ENCODE data around the gene CARD11.

DNA sequence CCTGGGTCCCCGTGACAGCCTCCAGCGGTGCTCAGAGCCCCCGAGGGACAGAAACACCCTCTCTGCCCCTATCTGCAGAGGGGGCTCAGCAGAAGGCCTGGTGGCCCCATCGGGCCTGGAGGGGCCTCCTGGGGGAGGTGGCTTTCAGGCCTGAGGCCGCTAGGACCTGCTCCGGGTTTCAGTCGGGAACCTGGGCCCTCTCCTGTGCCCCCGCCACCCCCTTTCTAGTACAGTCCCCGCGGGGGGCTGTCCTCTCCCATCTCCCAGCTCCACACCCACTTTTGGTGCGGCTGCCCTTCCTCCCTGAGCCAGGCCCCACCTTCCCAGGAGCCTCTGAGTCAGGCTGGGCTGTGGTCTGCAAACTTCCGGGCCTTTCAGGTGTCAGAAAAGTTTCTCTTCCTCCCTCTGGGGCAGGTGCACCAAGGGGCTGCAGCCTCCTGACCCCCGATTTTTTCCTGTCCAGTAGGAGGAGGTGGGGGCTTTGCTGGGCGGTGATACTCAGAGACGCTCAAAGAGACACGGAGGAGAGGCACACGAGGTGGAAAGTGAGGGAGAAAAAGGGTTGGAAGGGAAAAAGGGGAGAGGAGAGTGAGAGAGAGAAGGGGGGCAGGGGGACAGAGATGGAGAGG, 692 bp downstream of the CARD11 start:
- TF ChIP-seq POLR2AphosphoS5 (IDR thresholded peaks at IDR 0.05; ENCODE audit: low read depth) (no peak), GABPA (IDR thresholded peaks at IDR 0.05; ENCODE audit: low read depth) (no peak)
- TF ChIP-seq, protein P1, sequence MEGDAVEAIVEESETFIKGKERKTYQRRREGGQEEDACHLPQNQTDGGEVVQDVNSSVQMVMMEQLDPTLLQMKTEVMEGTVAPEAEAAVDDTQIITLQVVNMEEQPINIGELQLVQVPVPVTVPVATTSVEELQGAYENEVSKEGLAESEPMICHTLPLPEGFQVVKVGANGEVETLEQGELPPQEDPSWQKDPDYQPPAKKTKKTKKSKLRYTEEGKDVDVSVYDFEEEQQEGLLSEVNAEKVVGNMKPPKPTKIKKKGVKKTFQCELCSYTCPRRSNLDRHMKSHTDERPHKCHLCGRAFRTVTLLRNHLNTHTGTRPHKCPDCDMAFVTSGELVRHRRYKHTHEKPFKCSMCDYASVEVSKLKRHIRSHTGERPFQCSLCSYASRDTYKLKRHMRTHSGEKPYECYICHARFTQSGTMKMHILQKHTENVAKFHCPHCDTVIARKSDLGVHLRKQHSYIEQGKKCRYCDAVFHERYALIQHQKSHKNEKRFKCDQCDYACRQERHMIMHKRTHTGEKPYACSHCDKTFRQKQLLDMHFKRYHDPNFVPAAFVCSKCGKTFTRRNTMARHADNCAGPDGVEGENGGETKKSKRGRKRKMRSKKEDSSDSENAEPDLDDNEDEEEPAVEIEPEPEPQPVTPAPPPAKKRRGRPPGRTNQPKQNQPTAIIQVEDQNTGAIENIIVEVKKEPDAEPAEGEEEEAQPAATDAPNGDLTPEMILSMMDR (IDR thresholded peaks at IDR 0.05; ENCODE audit: insufficient read depth, low read length), result no peak
- TF ChIP-seq, protein P2, sequence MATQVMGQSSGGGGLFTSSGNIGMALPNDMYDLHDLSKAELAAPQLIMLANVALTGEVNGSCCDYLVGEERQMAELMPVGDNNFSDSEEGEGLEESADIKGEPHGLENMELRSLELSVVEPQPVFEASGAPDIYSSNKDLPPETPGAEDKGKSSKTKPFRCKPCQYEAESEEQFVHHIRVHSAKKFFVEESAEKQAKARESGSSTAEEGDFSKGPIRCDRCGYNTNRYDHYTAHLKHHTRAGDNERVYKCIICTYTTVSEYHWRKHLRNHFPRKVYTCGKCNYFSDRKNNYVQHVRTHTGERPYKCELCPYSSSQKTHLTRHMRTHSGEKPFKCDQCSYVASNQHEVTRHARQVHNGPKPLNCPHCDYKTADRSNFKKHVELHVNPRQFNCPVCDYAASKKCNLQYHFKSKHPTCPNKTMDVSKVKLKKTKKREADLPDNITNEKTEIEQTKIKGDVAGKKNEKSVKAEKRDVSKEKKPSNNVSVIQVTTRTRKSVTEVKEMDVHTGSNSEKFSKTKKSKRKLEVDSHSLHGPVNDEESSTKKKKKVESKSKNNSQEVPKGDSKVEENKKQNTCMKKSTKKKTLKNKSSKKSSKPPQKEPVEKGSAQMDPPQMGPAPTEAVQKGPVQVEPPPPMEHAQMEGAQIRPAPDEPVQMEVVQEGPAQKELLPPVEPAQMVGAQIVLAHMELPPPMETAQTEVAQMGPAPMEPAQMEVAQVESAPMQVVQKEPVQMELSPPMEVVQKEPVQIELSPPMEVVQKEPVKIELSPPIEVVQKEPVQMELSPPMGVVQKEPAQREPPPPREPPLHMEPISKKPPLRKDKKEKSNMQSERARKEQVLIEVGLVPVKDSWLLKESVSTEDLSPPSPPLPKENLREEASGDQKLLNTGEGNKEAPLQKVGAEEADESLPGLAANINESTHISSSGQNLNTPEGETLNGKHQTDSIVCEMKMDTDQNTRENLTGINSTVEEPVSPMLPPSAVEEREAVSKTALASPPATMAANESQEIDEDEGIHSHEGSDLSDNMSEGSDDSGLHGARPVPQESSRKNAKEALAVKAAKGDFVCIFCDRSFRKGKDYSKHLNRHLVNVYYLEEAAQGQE (IDR thresholded peaks at IDR 0.05; ENCODE audit: insufficient replicate concordance, low read depth), result no peak

All from HL-60 (cell line).